Sciatic nerve (tissue), 2 donors: Measurements from ENCODE around the gene ACTN4. TPM values are rescaled to one million over a fixed set of nuclear protein-coding genes. Genes with fewer than 3 reads are reported as not detected.
A peak's percentile ranks its signal among the peaks of the same experiment; 100 is the strongest.
"Not testable (repeated sequence)": the region's sequence is repeated elsewhere in the genome, so short reads cannot be mapped to it uniquely, and the experiment has no call there.

ENCODE experiments used
- ATAC-seq: fragments of 200-7000 bp; cut with Tn5 transposase; one replicate; pipeline ENCODE4 v1.9.1; 2020; ENCODE audit warnings: mild to moderate bottlenecking, moderate library complexity
- DNase-seq: peaks from one replicate; pipeline ENCODE4 v3.0.0-alpha.2; 2020; ENCODE audit warnings: low spot score
- intact Hi-C: fragments of 100-400 bp; cut with DNase I; formaldehyde crosslinking; loops from one replicate; pipeline ENCODE4 v1.14.2; 2022
- total RNA-seq: library from RNA; stranded (reverse); fragmentation: NEBNext Ultra II Directional; extraction: Animal tissue kit (Norgen Biotek cat#: 25700); gene quantifications from one replicate; pipeline ENCODE4 v1.2.1, GENCODE V29; 2021
- donor health status: DM: no; HTN: no; CAD: no.
- donor health status: DM: no; HTN: no; CAD: no.

The ACTN4 gene
- total RNA-seq, result 597 TPM

GRCh38 chr19:38647368-38647965 is at the start of gene ACTN4:
Gene ACTN4 (plus strand): TSS chr19:38647649. CDS start chr19:38647746, 97 bp downstream.
- ATAC-seq, result peak; percentile 91
- intact Hi-C loops, result no loop called here
- peak; percentile 100 for DNase-seq

- DNase-seq (no peak), ATAC-seq (no peak)
- intact Hi-C loops, result no loop called here
Measured at GRCh38 chr19:38599722-38600121, 47.7 kb upstream of the ACTN4 start.

- ATAC-seq, intact Hi-C loops, DNase-seq: not testable (repeated sequence)
Measured at GRCh38 chr19:38602856-38603255, 44.6 kb upstream of the ACTN4 start.

GRCh38 chr19:38606131-38606530 is 41.3 kb upstream of the ACTN4 start:
- DNase-seq (no peak), ATAC-seq (no peak)
- intact Hi-C loops, result no loop called here

- DNase-seq (no peak), ATAC-seq (no peak)
- intact Hi-C loops, result no loop called here
Measured at GRCh38 chr19:38614289-38614688, 33.2 kb upstream of the ACTN4 start.

- DNase-seq, result no peak
- no peak for ATAC-seq
- intact Hi-C loops, result no loop called here
Measured at GRCh38 chr19:38615007-38615581, 32.4 kb upstream of the ACTN4 start.

- intact Hi-C loops, result no loop called here
- no peak for ATAC-seq
- DNase-seq, result no peak
Measured at GRCh38 chr19:38616265-38616664, 31.2 kb upstream of the ACTN4 start.

- ATAC-seq (no peak), DNase-seq (peak; percentile 71)
- intact Hi-C loops, result no loop called here
Measured at GRCh38 chr19:38617283-38617763, 30.1 kb upstream of the ACTN4 start.

- ATAC-seq, result peak; percentile 8
- intact Hi-C loops, result no loop called here
Measured at GRCh38 chr19:38617764-38618589, 29.5 kb upstream of the ACTN4 start, which contains the start of gene MAP4K1. Gene MAP4K1 (minus strand): TSS chr19:38617953. CDS start chr19:38617895, 58 bp downstream.

GRCh38 chr19:38618590-38619360 is 28.7 kb upstream of the ACTN4 start, which contains the start of gene EIF3K:
Gene EIF3K (plus strand): TSS chr19:38619188. CDS start chr19:38619269, 81 bp downstream.
- intact Hi-C loops, result no loop called here
- DNase-seq (peak; percentile 99), ATAC-seq (peak; percentile 96)

More at GRCh38 chr19:38617764-38618589, 29.5 kb upstream of the ACTN4 start, which contains the start of gene MAP4K1:
- DNase-seq, result peak; percentile 66

GRCh38 chr19:38619361-38620174 is 27.9 kb upstream of the ACTN4 start:
- ATAC-seq (no peak), DNase-seq (no peak)
- intact Hi-C loops, result loop anchor here (10.0 kb wide), 1 partner anchor 95 kb away; no protein-coding TSS in a partner anchor

GRCh38 chr19:38624822-38625221 is 22.6 kb upstream of the ACTN4 start:
- DNase-seq, result no peak
- no peak for ATAC-seq
- intact Hi-C loops, result loop anchor here (10.0 kb wide), 1 partner anchor 100 kb away; no protein-coding TSS in a partner anchor

- intact Hi-C loops, result loop anchor here (10.0 kb wide), 1 partner anchor 102 kb away; no protein-coding TSS in a partner anchor
- ATAC-seq (no peak), DNase-seq (no peak)
Measured at GRCh38 chr19:38626401-38626800, 21.0 kb upstream of the ACTN4 start.

GRCh38 chr19:38629568-38629967 is 17.9 kb upstream of the ACTN4 start:
- intact Hi-C loops, result loop anchor here (10.0 kb wide), 1 partner anchor 105 kb away; no protein-coding TSS in a partner anchor
- DNase-seq (no peak), ATAC-seq (no peak)

- not testable (repeated sequence) for DNase-seq, ATAC-seq
- intact Hi-C loops, result loop anchor here (10.0 kb wide), 1 partner anchor 226 kb away; the partner anchor contains the start of gene FAM98C
Measured at GRCh38 chr19:38631301-38631700, 16.1 kb upstream of the ACTN4 start.

- DNase-seq, ATAC-seq: not testable (repeated sequence)
- intact Hi-C loops, result loop anchor here (10.0 kb wide), 1 partner anchor 227 kb away; the partner anchor contains the start of gene FAM98C
Measured at GRCh38 chr19:38631811-38632475, 15.5 kb upstream of the ACTN4 start.
